NCI-H526 (cell line): ENCODE measurements around the gene CREBL2.

ENCODE experiments used
- DNase-seq, 2 experiments: peaks; one replicate each; lab custom pipeline; 2025; lab: John Stamatoyannopoulos, UW

Gene CREBL2

GRCh38 chr12:12681061-12681765 lies 69.5 kb downstream of the CREBL2 start:
- no peak for DNase-seq

DNA sequence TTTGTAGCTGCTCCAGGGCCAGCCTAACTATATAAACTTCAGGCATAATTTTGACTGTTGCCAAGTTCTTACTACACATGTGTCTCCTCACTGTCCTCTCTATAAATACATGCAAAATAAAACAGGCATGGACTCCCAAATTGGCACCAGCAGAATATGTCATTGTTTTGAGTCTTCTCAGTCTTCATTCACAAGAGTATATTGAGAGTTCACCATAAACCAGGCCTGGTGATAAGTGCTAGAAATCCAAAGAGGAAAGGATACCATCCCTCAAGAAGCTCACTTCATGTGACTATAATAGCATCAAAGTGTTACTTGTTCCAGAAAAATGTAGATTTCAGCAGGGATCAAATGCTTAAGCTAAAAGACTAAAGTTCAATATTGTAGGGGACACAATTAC lies 70.6 kb downstream of the CREBL2 start:
- DNase-seq, result no peak

DNA sequence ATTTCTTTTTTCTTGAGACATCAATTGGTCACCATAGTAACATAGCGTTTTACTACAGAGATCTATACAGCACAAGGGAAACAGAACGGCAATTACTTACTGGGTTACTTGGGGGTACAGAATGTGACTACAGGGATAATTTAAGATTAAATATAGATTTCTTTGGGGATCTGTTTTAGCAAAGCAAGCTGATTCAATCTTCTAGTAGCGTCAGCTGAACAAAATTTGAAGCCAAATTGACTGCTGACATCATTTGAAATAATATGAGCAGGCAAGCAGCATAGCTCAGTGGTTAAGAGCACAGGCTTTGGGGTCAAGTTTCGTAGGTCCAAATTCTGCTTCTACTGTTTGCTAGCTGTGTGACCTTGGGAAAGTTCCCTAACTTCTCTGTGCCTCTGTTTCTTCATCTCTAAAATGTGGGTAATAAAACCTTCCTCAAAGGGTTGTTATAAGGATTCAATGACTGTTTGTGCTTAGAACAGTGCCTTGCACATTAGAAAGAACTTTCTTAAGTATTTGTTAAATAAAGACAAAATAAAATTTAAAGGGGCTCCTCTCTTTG lies 71.5 kb downstream of the CREBL2 start:
- no peak for DNase-seq

DNA sequence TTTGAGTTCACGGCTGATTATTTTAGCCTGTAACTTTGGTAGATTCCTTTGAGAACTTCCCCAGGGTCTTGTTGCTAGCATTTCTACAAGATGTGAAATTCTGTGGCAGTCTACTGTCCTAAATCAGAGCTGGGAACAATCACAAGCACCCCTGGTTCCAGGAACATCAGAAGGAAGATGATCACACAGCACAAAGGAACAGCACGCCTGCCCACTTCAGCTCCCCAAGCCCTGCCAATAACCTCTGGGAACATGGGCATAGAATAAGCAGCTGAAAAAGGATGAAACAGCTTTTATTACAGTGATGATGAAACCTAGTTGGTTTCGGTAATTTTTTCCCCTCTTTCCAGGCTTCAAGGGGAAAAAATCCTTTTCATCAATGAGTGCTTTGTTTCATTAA lies 72.0 kb downstream of the CREBL2 start:
- no peak for DNase-seq

DNA sequence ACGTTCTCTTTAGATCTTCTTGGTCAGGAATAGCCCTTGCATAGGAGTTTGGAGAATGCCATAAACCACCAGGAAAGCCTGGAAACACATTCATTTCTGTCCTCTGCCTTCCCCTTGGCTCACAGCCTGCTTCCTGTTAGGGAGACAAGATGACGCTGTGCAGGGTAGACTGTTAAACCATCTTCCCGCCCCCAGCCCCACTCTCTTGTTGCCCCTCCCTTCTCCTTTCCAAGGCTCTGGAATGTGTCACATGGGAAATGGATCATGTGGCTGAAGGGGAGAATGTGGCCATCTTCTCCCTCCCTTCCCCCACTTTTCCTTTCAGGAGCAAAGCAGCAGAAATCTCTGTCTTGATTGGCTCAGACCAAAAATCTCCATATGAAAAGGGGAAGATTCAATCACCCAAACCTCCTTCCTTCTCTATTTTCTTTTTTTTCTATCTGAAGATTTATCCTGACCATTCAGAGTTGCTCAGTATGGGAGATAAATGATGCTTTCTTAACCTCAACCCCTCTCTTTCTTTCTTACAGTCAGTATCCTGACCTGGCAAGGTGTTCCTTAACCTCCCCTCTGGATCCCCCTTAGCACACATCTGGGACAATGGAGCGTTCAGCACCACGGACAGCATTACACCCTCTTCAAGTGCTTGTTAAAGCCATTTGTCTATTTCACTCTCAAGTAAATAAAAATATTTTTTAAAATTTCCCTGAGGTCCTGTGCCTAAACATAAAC lies 72.9 kb downstream of the CREBL2 start:
- peak; percentile 92 to 93 for DNase-seq

- DNase-seq, result peak in 1 of 2 experiments; percentile 16
These were observed 73.6 kb downstream of the CREBL2 start for GRCh38 chr12:12685305-12685704.

GRCh38 chr12:12686472-12686871 lies 74.8 kb downstream of the CREBL2 start:
- DNase-seq, result no peak

- no peak for DNase-seq
These were observed 75.2 kb downstream of the CREBL2 start for GRCh38 chr12:12686925-12687324.

GRCh38 chr12:12689647-12690300 lies 78.1 kb downstream of the CREBL2 start:
- no peak for DNase-seq

DNA sequence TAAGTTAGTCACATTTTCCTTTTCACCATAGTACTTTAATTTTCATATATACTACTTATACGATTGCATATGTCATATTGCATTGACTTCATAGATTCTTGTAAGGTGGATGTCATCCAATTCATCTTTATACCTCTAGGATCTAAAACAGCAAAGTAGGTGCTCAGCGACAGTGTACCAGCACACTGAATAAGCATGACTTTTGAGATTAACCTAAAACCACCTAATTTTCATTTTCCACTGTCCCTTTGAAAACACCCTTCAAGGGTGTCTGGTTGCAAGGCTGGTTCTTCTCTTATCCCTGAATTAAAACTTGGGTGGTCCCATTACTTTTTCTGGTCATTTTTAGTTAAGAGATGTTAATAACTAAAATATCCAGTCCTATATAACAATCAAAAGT lies 79.9 kb downstream of the CREBL2 start:
- DNase-seq, result no peak

- DNase-seq, result no peak
These were observed 81.5 kb downstream of the CREBL2 start for GRCh38 chr12:12693111-12693671.
